Measurements from ENCODE around the gene COL20A1. TPM values are rescaled to one million over a fixed set of nuclear protein-coding genes. Genes with fewer than 3 reads are reported as not detected.

Gene COL20A1
- total RNA-seq, 1 experiment from 2014 or later: 2.3 TPM

- no peak overlapping the region for H2BK20ac ChIP-seq (ENCODE audit: low read depth, low read length, poor library complexity, severe bottlenecking)
- no peak overlapping the region for H2BK15ac ChIP-seq (ENCODE audit: low read depth, low read length)
- H2BK5ac ChIP-seq (ENCODE audit: insufficient read length, low read length): no peak overlapping the region
- H3K4me3 Mint-ChIP-seq: no peak overlapping the region
- no peak overlapping the region for H2BK12ac ChIP-seq (ENCODE audit: insufficient read length, low read depth, low read length)
- H3K79me1 ChIP-seq (ENCODE audit: insufficient read depth, low read depth, low read length, poor library complexity, severe bottlenecking): no peaks in the 10 kb centered on the region
- no peak overlapping the region for H4K5ac ChIP-seq (ENCODE audit: insufficient read length, low read depth, low read length)
- no peaks in the 10 kb centered on the region for H3K9me3 Mint-ChIP-seq
- H3K14ac ChIP-seq (ENCODE audit: insufficient read depth, low read length): no peak overlapping the region; the same call in 1 of the 2 replicates
- peak overlapping the region in 1 of 3 experiments; percentile 80; a peak in 1 of 7 replicates for H3K27ac Mint-ChIP-seq
- H3K4me1 Mint-ChIP-seq: peaks cover 9 to 24% of the 10 kb centered on the region in 2 experiments
- TF ChIP-seq CTCF (conservative IDR thresholded peaks at IDR 0.05): no peak
- no peak overlapping the region for H3T11ph ChIP-seq (ENCODE audit: low read length)
- H2BK120ac ChIP-seq (ENCODE audit: low read depth, low read length, poor library complexity, severe bottlenecking): no peak overlapping the region
- H4K91ac ChIP-seq (ENCODE audit: insufficient read length, low read depth, low read length): no peak overlapping the region
- no peak for DNase-seq
- WGBS (ENCODE audit: extremely low coverage, insufficient read length, low lambda C conversion rate): no CpG with 5 or more reads among the region's 10 CpGs
- H3K9ac ChIP-seq (ENCODE audit: extremely low read depth, insufficient read length, low read length): no peak overlapping the region
- H2AFZ ChIP-seq (ENCODE audit: low read length): no peak overlapping the region
- H3K56ac ChIP-seq (ENCODE audit: insufficient read length, low read depth, low read length): no peak overlapping the region
- H3K4me1 ChIP-seq (ENCODE audit: insufficient read depth, low read length): no peaks in the 10 kb centered on the region; the same call in 1 of the 2 replicates
- H3K27me3 Mint-ChIP-seq (ENCODE audit: low read depth): peaks cover 10% of the 10 kb centered on the region
- no peak overlapping the region for H3K23ac ChIP-seq (ENCODE audit: insufficient read length, low read depth, low read length)
- peaks cover 3 to 23% (median 14%) of the 10 kb centered on the region in 3 experiments; a peak in 6 of 7 replicates for H3K36me3 Mint-ChIP-seq (ENCODE audit: insufficient read depth in 1 of 3, low read depth in 3 of 3)
- H3K9me3 ChIP-seq (ENCODE audit: control insufficient read depth, low read depth, low read length): no peaks in the 10 kb centered on the region
- H3K27ac ChIP-seq (ENCODE audit: insufficient read length, low read depth, low read length): no peak overlapping the region
- no peak overlapping the region for H3K18ac ChIP-seq (ENCODE audit: insufficient read length, low read depth, low read length)
- no peak overlapping the region for H4K8ac ChIP-seq (replicated peaks; ENCODE audit: insufficient read length, low read depth, low read length)
- H2AK5ac ChIP-seq (ENCODE audit: insufficient read length, low read length): no peak overlapping the region
- no peaks in the 10 kb centered on the region for H4K20me1 ChIP-seq (ENCODE audit: control insufficient read depth, insufficient read depth, insufficient read length)
- no peak overlapping the region for H3K4ac ChIP-seq (ENCODE audit: low read depth, low read length)
- H3K79me2 ChIP-seq (ENCODE audit: insufficient read depth, low read length): no peaks in the 10 kb centered on the region
- H3K4me2 ChIP-seq (ENCODE audit: insufficient read depth, insufficient read length, low read length): no peak overlapping the region
- H3K23me2 ChIP-seq (ENCODE audit: insufficient read length, low read depth, low read length, poor library complexity, severe bottlenecking): no peaks in the 10 kb centered on the region
- no peaks in the 10 kb centered on the region for H3K27me3 ChIP-seq (ENCODE audit: insufficient read depth, low read length)
Measured at GRCh38 chr20:63291811-63292210, 1.2 kb upstream of the COL20A1 start.

All from H9 (cell line).